Fibroblast of lung (primary cell): Measurements from ENCODE around the gene TMEM132C. TPM values are rescaled to one million over a fixed set of nuclear protein-coding genes. Genes with fewer than 3 reads are reported as not detected.

Experiments used
- DNase-seq, 2 donors: peaks; one replicate each; pipeline versions ENCODE4 v3.0.0 to v3.0.0-alpha.2; 2010; ENCODE audit warnings: low read depth in 2 of 2
- H2AFZ ChIP-seq: 2 replicates; pipeline ENCODE4 v1.5.1; 2012; ENCODE audit warnings: low read length, control low read depth, inconsistent platforms
- H3K27ac ChIP-seq: 2 replicates; pipeline ENCODE4 v1.5.1; 2011; ENCODE audit warnings: low read length, control low read depth; ENCODE audit not compliant: insufficient read depth
- H3K27me3 ChIP-seq: 2 replicates; pipeline ENCODE4 v1.5.1; 2011; ENCODE audit warnings: mild to moderate bottlenecking, low read length; ENCODE audit not compliant: control insufficient read depth, insufficient read depth
- H3K36me3 ChIP-seq: 2 replicates; pipeline ENCODE4 v1.5.1; 2011; ENCODE audit warnings: low read length; ENCODE audit not compliant: control insufficient read depth, insufficient read depth
- H3K4me1 ChIP-seq: 2 replicates; pipeline ENCODE4 v1.5.1; 2011; ENCODE audit warnings: low read length; ENCODE audit not compliant: control insufficient read depth, insufficient read depth; ENCODE audit errors: extremely low read depth
- H3K4me2 ChIP-seq: 2 replicates; pipeline ENCODE4 v1.5.1; 2011; ENCODE audit warnings: low read length, control low read depth; ENCODE audit not compliant: insufficient read depth; ENCODE audit errors: extremely low read depth
- H3K4me3 ChIP-seq, 4 experiments: fragments of 200-600 bp in 1 of 4; sonication (generic) in 1 of 4; replicated peaks in 1 of 4; 2 replicates each; pipeline ENCODE4 v1.5.1; 2011 to 2016; ENCODE audit warnings: low read length in 4 of 4, low read depth in 3 of 4, mild to moderate bottlenecking in 3 of 4, control low read depth in 2 of 4, inconsistent platforms in 1 of 4, mixed read lengths in 1 of 4; ENCODE audit not compliant: insufficient read depth in 1 of 4; ENCODE audit errors: control extremely low read depth in 1 of 4
- H3K79me2 ChIP-seq: 2 replicates; pipeline ENCODE4 v1.5.1; 2012; ENCODE audit warnings: mild to moderate bottlenecking, low read length, inconsistent platforms; ENCODE audit not compliant: control insufficient read depth, insufficient read depth
- H3K9ac ChIP-seq: 2 replicates; pipeline ENCODE4 v1.5.1; 2011; ENCODE audit warnings: mild to moderate bottlenecking, low read length, control low read depth; ENCODE audit not compliant: insufficient read depth
- H3K9me3 ChIP-seq: 2 replicates; pipeline ENCODE4 v1.5.1; 2012; ENCODE audit warnings: low read depth, low read length; ENCODE audit not compliant: control insufficient read depth, insufficient read depth
- H4K20me1 ChIP-seq: 2 replicates; pipeline ENCODE4 v1.5.1; 2011; ENCODE audit warnings: low read length; ENCODE audit not compliant: control insufficient read depth, insufficient read depth; ENCODE audit errors: extremely low read depth
- EZH2 ChIP-seq: IDR thresholded peaks from 2 replicates; pipeline ENCODE4 v1.5.1; 2012; ENCODE audit warnings: low read length, control low read depth, mild to moderate bottlenecking; ENCODE audit errors: missing control alignments
- polyA plus RNA-seq, 2 donors: library from polyadenylated mRNA; depleted of rRNA in 1 of 2; stranded (reverse) in 1 of 2; unstranded in 1 of 2; fragments of >200 nt; gene quantifications; 2 replicates each; pipeline ENCODE4 v1.2.1, GENCODE V29; 2011 to 2012; ENCODE audit warnings: missing spikeins in 1 of 2
- total RNA-seq: library from RNA; depleted of rRNA; stranded (reverse); fragments of >200 nt; gene quantifications from 2 replicates; pipeline ENCODE4 v1.2.1, GENCODE V29; 2014
- TF ChIP-seq, protein P1 (sequence below), 2 donors: IDR thresholded peaks in 1 of 2; conservative IDR thresholded peaks in 1 of 2; 1 replicate in 1 of 2; 2 replicates in 1 of 2; pipeline ENCODE4 v1.5.1; 2011 to 2012; ENCODE audit warnings: low read length in 2 of 2, control low read depth in 1 of 2, inconsistent platforms in 1 of 2, low read depth in 1 of 2, mild to moderate bottlenecking in 1 of 2

Gene TMEM132C
- total and polyA plus RNA-seq, 2 donors (not counting 1 experiment from before 2014, with no cell fraction given): not detected

DNA sequence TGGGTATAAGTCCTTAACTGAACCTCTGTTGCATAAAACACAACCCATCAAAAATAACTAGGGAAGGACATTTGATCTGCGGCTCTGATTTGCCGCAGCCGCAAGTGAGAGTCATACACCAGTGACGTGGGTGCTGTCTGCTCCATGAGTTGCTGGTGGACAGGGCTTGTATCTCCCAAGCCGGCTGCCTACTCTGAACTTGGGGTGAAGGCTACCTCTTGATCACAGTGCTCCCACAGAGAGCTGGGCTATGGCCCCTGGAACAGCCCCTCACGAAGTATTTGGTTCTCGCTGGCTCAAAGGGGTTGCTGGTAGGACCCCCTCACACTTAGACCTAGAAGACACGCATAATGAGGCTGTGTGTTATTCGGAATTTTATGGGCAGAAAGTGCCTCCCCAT, 118.8 kb downstream of the TMEM132C start:
- no peak overlapping the region for H3K27ac ChIP-seq
- no peaks in the 10 kb centered on the region for H3K27me3 ChIP-seq
- no peak for TF ChIP-seq EZH2
- TF ChIP-seq, protein P1, sequence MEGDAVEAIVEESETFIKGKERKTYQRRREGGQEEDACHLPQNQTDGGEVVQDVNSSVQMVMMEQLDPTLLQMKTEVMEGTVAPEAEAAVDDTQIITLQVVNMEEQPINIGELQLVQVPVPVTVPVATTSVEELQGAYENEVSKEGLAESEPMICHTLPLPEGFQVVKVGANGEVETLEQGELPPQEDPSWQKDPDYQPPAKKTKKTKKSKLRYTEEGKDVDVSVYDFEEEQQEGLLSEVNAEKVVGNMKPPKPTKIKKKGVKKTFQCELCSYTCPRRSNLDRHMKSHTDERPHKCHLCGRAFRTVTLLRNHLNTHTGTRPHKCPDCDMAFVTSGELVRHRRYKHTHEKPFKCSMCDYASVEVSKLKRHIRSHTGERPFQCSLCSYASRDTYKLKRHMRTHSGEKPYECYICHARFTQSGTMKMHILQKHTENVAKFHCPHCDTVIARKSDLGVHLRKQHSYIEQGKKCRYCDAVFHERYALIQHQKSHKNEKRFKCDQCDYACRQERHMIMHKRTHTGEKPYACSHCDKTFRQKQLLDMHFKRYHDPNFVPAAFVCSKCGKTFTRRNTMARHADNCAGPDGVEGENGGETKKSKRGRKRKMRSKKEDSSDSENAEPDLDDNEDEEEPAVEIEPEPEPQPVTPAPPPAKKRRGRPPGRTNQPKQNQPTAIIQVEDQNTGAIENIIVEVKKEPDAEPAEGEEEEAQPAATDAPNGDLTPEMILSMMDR (conservative IDR thresholded peaks at IDR 0.05 in 1 of 2, IDR thresholded peaks at IDR 0.05 in 1 of 2; ENCODE audit: low read depth in 1 of 2, low read length in 2 of 2): no peak
- no peaks in the 10 kb centered on the region for H3K79me2 ChIP-seq
- no peaks in the 10 kb centered on the region for H3K36me3 ChIP-seq
- no peak overlapping the region for H3K9ac ChIP-seq
- H3K9me3 ChIP-seq: no peaks in the 10 kb centered on the region
- H3K4me2 ChIP-seq: no peak overlapping the region
- H4K20me1 ChIP-seq: no peaks in the 10 kb centered on the region
- no peak for DNase-seq
- H2AFZ ChIP-seq: no peak overlapping the region
- no peak overlapping the region for H3K4me3 ChIP-seq
- no peaks in the 10 kb centered on the region for H3K4me1 ChIP-seq

DNA sequence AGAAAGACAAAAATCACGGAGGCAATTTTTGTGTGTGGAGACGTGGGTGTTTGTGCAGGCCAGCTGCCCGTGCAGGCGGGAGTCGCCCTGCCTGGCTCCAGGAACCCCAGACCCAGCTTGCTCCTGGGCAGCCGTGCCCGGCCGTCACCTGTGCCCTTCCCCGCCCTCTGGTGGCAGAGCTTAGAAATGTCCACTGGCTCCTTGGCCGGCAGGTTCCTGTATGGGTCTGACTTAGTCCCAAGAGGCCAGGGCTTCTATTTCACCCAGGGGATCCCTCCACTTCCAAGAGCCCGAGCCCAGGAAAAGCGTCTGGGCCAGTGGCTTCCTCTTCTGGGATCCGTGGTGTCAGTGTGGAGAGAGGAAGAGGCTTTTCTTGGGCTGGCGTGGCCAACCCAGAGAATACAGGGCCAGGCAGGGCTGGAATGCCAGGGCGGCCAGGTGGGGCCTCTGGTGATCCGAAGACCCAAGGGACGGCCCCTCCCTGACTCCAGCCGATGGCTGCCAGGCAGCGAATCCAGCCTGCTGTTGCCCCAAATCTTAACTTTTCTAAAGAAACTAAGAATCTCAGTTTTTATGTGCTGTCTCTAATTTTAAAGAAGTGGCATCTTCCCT, 120.9 kb downstream of the TMEM132C start:
- no peak for DNase-seq
- no peak for TF ChIP-seq EZH2
- TF ChIP-seq, protein P1 (conservative IDR thresholded peaks at IDR 0.05 in 1 of 2, IDR thresholded peaks at IDR 0.05 in 1 of 2; ENCODE audit: low read depth in 1 of 2, low read length in 2 of 2): no peak
- Histone ChIP-seq H3K9me3 (no peaks in the 10 kb centered on the region), H3K27ac (no peak overlapping the region), H3K9ac (no peak overlapping the region), H3K4me3 (no peak overlapping the region), H3K4me2 (no peak overlapping the region), H3K36me3 (no peaks in the 10 kb centered on the region), H2AFZ (no peak overlapping the region), H3K79me2 (no peaks in the 10 kb centered on the region), H3K27me3 (no peaks in the 10 kb centered on the region), H4K20me1 (no peaks in the 10 kb centered on the region), H3K4me1 (no peaks in the 10 kb centered on the region)

DNA sequence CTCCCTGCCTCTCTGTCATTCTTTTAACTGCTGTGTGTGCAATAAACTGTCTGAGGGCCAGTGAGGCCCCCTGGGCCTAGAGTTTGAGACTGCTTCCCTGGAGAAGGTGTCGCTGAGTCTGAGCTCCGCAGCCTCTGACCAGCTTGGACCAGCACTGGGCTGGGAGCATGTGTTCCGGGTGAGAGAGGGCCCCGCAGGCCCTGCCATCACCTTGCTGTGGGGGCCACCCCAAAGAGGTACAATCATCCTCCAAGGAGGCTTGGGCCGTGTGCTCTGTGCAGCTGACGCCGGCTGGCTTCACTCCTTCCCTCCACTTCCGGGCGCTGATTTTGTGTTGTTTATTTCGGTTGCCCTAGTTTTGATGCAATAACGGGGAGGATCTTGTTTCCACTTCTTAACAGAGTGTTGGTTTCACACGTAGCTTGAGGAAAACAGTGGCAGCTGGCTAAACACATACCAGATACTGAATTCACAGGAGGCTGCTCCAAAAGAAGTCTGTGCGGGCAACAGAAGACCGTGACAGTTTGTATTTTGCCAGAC, 121.6 kb downstream of the TMEM132C start:
- Histone ChIP-seq H3K9ac (no peak overlapping the region), H3K9me3 (no peaks in the 10 kb centered on the region), H3K27me3 (no peaks in the 10 kb centered on the region), H4K20me1 (no peaks in the 10 kb centered on the region), H3K4me3 (no peak overlapping the region), H3K4me2 (no peak overlapping the region), H2AFZ (no peak overlapping the region), H3K79me2 (no peaks in the 10 kb centered on the region), H3K27ac (no peak overlapping the region), H3K4me1 (no peaks in the 10 kb centered on the region), H3K36me3 (no peaks in the 10 kb centered on the region)
- TF ChIP-seq, protein P1 (conservative IDR thresholded peaks at IDR 0.05 in 1 of 2, IDR thresholded peaks at IDR 0.05 in 1 of 2; ENCODE audit: low read depth in 1 of 2, low read length in 2 of 2): no peak
- TF ChIP-seq EZH2: no peak
- DNase-seq: no peak
